Measurements from ENCODE around the gene C6orf136. TPM values are rescaled to one million over a fixed set of nuclear protein-coding genes. Genes with fewer than 3 reads are reported as not detected.

Gene C6orf136
- total and polyA plus RNA-seq, 7 donors = 21.8 to 60.2 (median 36.4) TPM

DNA sequence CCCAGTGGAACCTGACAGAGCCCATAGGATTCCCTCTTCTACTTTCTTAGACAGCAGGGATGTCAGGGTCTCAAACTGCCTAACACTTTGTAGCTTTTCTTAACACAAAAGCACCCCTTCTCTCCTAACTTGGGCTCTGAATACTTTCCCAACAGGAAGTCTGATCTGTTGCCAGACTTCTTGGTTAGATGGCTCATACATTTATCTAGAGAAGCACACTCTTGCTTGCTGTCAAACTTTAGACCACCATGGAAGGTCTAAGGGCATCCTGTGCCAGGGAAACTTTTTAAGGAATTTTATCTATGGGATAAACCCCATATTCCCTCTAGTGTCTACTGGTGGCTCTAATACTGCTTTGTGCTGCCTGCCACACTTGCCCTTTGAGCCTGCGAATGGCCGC is 3.3 kb upstream of the C6orf136 start:
- Histone ChIP-seq H3K27me3 (ENCODE audit: insufficient read depth in 3 of 3, low read length in 2 of 3) (no peaks in the 10 kb centered on the region), H3K9me3 (no peaks in the 10 kb centered on the region), H3K4me1 (peaks cover 13% of the 10 kb centered on the region), H3K4me3 (no peak overlapping the region), H3K36me3 (ENCODE audit: insufficient read depth in 1 of 2, low read depth in 1 of 2) (peaks cover 0 to 51% of the 10 kb centered on the region in 2 donors), H3K27ac (no peak overlapping the region)
- WGBS, 3 donors = 94 to 100% (median 96%) methylated on average over 2 of the region's 2 CpGs
- intact Hi-C loops (cut with DNase I) = no loop called here
- no peak for DNase-seq
- no peak for ATAC-seq
- TF ChIP-seq, protein P1, sequence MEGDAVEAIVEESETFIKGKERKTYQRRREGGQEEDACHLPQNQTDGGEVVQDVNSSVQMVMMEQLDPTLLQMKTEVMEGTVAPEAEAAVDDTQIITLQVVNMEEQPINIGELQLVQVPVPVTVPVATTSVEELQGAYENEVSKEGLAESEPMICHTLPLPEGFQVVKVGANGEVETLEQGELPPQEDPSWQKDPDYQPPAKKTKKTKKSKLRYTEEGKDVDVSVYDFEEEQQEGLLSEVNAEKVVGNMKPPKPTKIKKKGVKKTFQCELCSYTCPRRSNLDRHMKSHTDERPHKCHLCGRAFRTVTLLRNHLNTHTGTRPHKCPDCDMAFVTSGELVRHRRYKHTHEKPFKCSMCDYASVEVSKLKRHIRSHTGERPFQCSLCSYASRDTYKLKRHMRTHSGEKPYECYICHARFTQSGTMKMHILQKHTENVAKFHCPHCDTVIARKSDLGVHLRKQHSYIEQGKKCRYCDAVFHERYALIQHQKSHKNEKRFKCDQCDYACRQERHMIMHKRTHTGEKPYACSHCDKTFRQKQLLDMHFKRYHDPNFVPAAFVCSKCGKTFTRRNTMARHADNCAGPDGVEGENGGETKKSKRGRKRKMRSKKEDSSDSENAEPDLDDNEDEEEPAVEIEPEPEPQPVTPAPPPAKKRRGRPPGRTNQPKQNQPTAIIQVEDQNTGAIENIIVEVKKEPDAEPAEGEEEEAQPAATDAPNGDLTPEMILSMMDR (IDR thresholded peaks at IDR 0.05) = no peak

DNA sequence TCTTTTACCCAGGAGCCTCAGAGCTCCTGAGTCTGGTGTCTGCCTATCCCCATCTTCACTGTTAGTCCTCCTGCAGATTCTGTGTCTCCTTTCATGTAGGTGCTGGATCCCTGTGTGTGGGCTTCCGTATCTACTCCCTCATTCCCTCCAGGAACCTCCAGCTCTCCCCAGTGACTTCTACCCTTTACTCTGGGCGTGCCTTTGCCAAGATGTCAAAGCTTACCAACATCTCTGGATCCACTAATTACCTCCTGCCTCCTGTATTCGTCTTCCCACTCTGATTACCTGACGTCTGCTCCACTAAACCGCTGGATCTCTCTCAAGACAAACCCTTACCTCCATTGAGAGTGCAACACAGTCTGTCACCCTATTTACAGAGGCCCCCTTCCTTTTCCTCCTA is 2.2 kb upstream of the C6orf136 start:
- intact Hi-C loops (cut with DNase I) = no loop called here
- Histone ChIP-seq H3K27me3 (ENCODE audit: insufficient read depth in 3 of 3, low read length in 2 of 3) (no peaks in the 10 kb centered on the region), H3K36me3 (ENCODE audit: insufficient read depth in 1 of 2, low read depth in 1 of 2) (peaks cover 1 to 59% of the 10 kb centered on the region in 2 donors), H3K4me3 (no peak overlapping the region), H3K9me3 (no peaks in the 10 kb centered on the region), H3K27ac (no peak overlapping the region), H3K4me1 (peaks cover 13% of the 10 kb centered on the region)
- DNase-seq (no peak), ATAC-seq (no peak)
- WGBS, 3 donors = 79 to 88% (median 80%) methylated on average over 5 of the region's 5 CpGs
- TF ChIP-seq, protein P1 (IDR thresholded peaks at IDR 0.05) = no peak

DNA sequence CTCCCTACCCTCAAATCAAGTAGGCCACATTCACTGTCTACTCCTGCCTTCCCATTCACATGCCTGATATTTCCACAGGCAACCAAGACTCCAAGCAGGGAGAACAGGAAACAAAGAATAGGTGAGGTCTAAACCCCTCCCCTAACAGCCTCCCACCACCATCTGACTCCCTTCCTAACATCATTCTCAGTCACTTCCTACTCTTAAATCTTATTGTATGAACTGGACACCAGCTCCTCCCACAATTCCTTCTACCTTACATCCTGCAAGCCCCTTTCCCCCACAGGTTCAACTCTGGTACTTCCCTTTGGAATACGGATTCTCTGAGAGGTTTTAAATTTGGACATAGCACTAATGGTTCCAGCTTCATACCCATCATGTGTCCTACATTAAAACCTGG is 944 bp upstream of the C6orf136 start:
- no peak overlapping the region for H3K27ac ChIP-seq
- no peak for ATAC-seq
- H3K4me3 ChIP-seq = no peak overlapping the region
- intact Hi-C loops (cut with DNase I) = no loop called here
- 68 to 74% (median 72%) methylated on average over 1 of the region's 1 CpG for WGBS, 3 donors
- H3K4me1 ChIP-seq = peaks cover 13% of the 10 kb centered on the region
- no peak for DNase-seq
- H3K27me3 ChIP-seq (ENCODE audit: insufficient read depth in 3 of 3, low read length in 2 of 3) = no peaks in the 10 kb centered on the region
- peaks cover 4 to 59% of the 10 kb centered on the region in 2 donors for H3K36me3 ChIP-seq (ENCODE audit: insufficient read depth in 1 of 2, low read depth in 1 of 2)
- TF ChIP-seq, protein P1 (IDR thresholded peaks at IDR 0.05) = no peak
- H3K9me3 ChIP-seq = no peaks in the 10 kb centered on the region

DNA sequence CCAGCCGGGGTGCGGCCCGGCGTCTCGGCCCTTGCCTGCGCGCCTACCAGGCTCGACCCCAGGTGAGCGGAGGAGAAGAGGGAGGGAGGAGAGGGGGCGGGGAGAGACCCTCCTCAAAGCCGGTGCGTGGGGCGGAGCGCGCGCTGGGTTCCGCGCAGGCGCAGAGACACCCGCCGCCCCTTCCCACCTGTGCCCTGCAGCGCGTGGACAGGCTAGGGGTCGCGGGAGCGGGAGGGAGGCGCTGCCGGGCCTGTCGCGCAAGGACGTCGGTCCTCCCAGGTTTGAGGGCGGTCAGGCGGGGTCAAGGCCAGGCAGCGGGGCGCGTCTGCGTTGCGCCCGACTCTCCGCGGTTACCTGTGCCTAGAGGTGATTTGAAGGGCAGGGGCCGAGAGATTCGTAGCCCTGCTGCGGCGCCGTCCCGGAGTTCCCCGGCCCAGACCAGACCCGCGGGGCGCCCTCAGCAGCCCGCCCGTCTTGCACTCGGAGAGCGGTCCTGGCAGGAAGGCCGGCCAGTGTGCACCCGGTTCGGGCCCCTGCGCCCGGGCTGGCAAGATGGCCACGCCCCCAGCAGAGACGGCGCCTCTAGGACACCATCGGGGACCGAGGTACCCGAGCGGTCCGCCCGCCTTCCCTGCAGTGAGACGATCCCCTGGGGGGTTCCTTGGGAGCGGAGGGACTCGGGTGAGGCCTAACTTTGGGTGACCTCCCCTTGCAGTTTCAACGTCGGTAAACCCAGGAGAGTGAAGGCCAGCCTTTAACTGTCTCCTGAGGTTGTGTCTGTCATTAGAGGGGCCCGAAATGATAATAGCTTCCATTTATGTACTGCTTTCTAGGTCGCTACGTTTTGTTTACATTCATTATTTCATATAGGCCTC is 546 bp downstream of the C6orf136 start:
- intact Hi-C loops (cut with DNase I) = no loop called here
- peaks cover 13% of the 10 kb centered on the region for H3K4me1 ChIP-seq
- peak overlapping the region; percentile 88 for H3K27ac ChIP-seq
- ATAC-seq (peak; percentile 77 to 84 (median 82)), DNase-seq (peak; percentile 72 to 84)
- H3K4me3 ChIP-seq = peak overlapping the region; percentile 98
- H3K36me3 ChIP-seq (ENCODE audit: insufficient read depth in 1 of 2, low read depth in 1 of 2) = peaks cover 4 to 62% of the 10 kb centered on the region in 2 donors
- no peaks in the 10 kb centered on the region for H3K27me3 ChIP-seq (ENCODE audit: insufficient read depth in 3 of 3, low read length in 2 of 3)
- H3K9me3 ChIP-seq = no peaks in the 10 kb centered on the region
- 0 to 1% (median 0%) methylated on average over 55 to 78 of the region's 78 CpGs for WGBS, 3 donors
- TF ChIP-seq, protein P1 (IDR thresholded peaks at IDR 0.05) = no peak
